Loucy (cell line): ENCODE results near the gene IQCE.

Experiments used
- H2AFZ ChIP-seq: fragments of 200-600 bp; sonication (generic); 2 replicates; pipeline ENCODE4 v1.6.0; 2016; ENCODE audit warnings: antibody characterized with exemption, mild to moderate bottlenecking, low read length, moderate library complexity
- H3F3A ChIP-seq: fragments of 200-600 bp; 2 replicates; pipeline ENCODE4 v1.6.0; 2016; ENCODE audit warnings: antibody characterized with exemption, low read depth, mild to moderate bottlenecking
- H3K27me3 ChIP-seq: fragments of 200-600 bp; sonication (generic); 2 replicates; pipeline ENCODE4 v1.6.1; 2014; ENCODE audit warnings: low read length, mild to moderate bottlenecking; ENCODE audit not compliant: insufficient read depth, poor library complexity, severe bottlenecking
- H3K36me3 ChIP-seq: fragments of 200-600 bp; sonication (generic); 2 replicates; pipeline ENCODE4 v1.6.1; 2016; ENCODE audit warnings: low read length; ENCODE audit not compliant: insufficient read depth
- H3K4me1 ChIP-seq: fragments of 200-600 bp; sonication (generic); 2 replicates; pipeline ENCODE4 v1.5.1; 2014; ENCODE audit warnings: low read length, mild to moderate bottlenecking; ENCODE audit not compliant: insufficient read depth, poor library complexity, severe bottlenecking
- H3K4me2 ChIP-seq: fragments of 200-600 bp; sonication (generic); 2 replicates; pipeline ENCODE4 v1.6.0; 2014; ENCODE audit warnings: antibody characterized with exemption, low read length, low read depth, mild to moderate bottlenecking; ENCODE audit not compliant: poor library complexity, severe bottlenecking
- H3K4me3 ChIP-seq: fragments of 200-600 bp; sonication (generic); 2 replicates; pipeline ENCODE4 v1.5.1; 2014; ENCODE audit warnings: low read length, mild to moderate bottlenecking, mixed read lengths; ENCODE audit not compliant: poor library complexity, severe bottlenecking
- H3K79me2 ChIP-seq: fragments of 200-600 bp; sonication (generic); 2 replicates; pipeline ENCODE4 v1.6.1; 2014; ENCODE audit warnings: low read length; ENCODE audit not compliant: insufficient read depth
- H3K9ac ChIP-seq: fragments of 200-600 bp; sonication (generic); 2 replicates; pipeline ENCODE4 v1.6.0; 2014; ENCODE audit warnings: mild to moderate bottlenecking, low read depth, low read length, moderate library complexity; ENCODE audit not compliant: poor library complexity, severe bottlenecking
- H3K9me2 ChIP-seq: fragments of 200-600 bp; sonication (generic); replicated peaks from 2 replicates; pipeline ENCODE4 v1.6.1; 2016; ENCODE audit warnings: low read depth, low read length, mixed read lengths
- H3K9me3 ChIP-seq: fragments of 200-600 bp; sonication (generic); 2 replicates; pipeline ENCODE4 v1.6.1; 2014; ENCODE audit warnings: mild to moderate bottlenecking, antibody characterized with exemption, low read length, low read depth; ENCODE audit not compliant: insufficient read depth
- H4K20me1 ChIP-seq: fragments of 200-600 bp; sonication (generic); 2 replicates; pipeline ENCODE4 v1.6.0; 2014; ENCODE audit warnings: antibody characterized with exemption, low read length, mild to moderate bottlenecking; ENCODE audit not compliant: insufficient read depth, poor library complexity, severe bottlenecking
- CTCF ChIP-seq: fragments of 200-600 bp; sonication (generic); conservative IDR thresholded peaks from 2 replicates; pipeline ENCODE4 v1.5.1; 2014; ENCODE audit warnings: mild to moderate bottlenecking, antibody characterized with exemption, low read length
- EZH2phosphoT487 ChIP-seq: fragments of 200-600 bp; IDR thresholded peaks from 2 replicates; pipeline ENCODE4 v1.6.1; 2018; ENCODE audit warnings: antibody characterized with exemption, mild to moderate bottlenecking, moderate library complexity, borderline replicate concordance

Gene IQCE

DNA sequence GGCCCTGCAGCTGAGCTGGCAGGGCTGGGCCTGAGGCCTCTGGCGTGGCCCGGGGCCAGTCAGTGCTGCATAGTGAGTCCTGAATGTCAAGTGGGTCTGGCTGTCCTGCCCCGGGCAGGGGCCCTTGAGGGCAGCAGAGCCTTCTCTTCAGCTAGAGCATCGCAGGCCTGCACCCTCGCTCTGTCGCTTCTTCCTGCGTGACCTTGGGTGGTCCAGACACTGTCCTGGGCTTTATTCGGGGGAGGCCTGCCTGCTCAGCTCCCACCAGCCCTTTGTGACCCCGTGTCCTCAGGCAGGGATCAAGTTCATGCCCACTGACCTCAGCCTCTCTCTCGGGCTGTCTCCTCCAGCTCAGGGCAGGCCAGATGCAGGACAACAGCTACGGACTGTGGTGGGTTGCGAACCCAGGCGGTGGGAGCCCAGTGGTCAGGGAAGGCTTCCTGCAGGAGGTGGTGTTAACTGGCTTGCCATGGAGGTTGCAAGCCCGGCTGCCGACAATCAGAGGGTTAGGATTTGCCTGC lies 76.4 kb downstream of the IQCE start:
- H3K4me1 ChIP-seq: peaks cover 30% of the 10 kb centered on the region

GRCh38 chr7:2635810-2636701 lies 77.3 kb downstream of the IQCE start:
- Histone ChIP-seq H3F3A (no peaks in the 10 kb centered on the region), H3K4me3 (peak overlapping the region; percentile 90), H3K9ac (no peak overlapping the region), H3K36me3 (no peaks in the 10 kb centered on the region), H3K79me2 (peaks cover 91% of the 10 kb centered on the region), H3K9me2 (no peaks in the 10 kb centered on the region), H3K9me3 (no peaks in the 10 kb centered on the region), H3K27me3 (no peaks in the 10 kb centered on the region), H4K20me1 (peaks cover 85% of the 10 kb centered on the region), H3K4me2 (peak overlapping the region; percentile 86), H3K4me1 (peaks cover 29% of the 10 kb centered on the region), H2AFZ (no peak overlapping the region)
- TF ChIP-seq EZH2phosphoT487: no peak
- no peak for TF ChIP-seq CTCF

More for the DNA sequence above, 76.4 kb downstream of the IQCE start:
- TF ChIP-seq EZH2phosphoT487 (no peak), CTCF (no peak)
- H3K79me2 ChIP-seq: peaks cover 83% of the 10 kb centered on the region
- H3K9me2 ChIP-seq: no peaks in the 10 kb centered on the region
- H3K27me3 ChIP-seq: no peaks in the 10 kb centered on the region
- H3F3A ChIP-seq: no peaks in the 10 kb centered on the region
- H3K36me3 ChIP-seq: no peaks in the 10 kb centered on the region
- peak overlapping the region; percentile 90 for H3K4me3 ChIP-seq
- no peaks in the 10 kb centered on the region for H3K9me3 ChIP-seq
- peaks cover 80% of the 10 kb centered on the region for H4K20me1 ChIP-seq
- no peak overlapping the region for H2AFZ ChIP-seq
- peak overlapping the region; percentile 86 for H3K4me2 ChIP-seq
- no peak overlapping the region for H3K9ac ChIP-seq

GRCh38 chr7:2637066-2637471 lies 78.3 kb downstream of the IQCE start:
- Histone ChIP-seq H3K4me2 (peak overlapping the region; percentile 86), H3K4me1 (peaks cover 27% of the 10 kb centered on the region), H2AFZ (no peak overlapping the region), H3K9me2 (no peaks in the 10 kb centered on the region), H3K9ac (no peak overlapping the region), H3K79me2 (peaks cover 97% of the 10 kb centered on the region), H3F3A (no peaks in the 10 kb centered on the region), H3K4me3 (no peak overlapping the region), H4K20me1 (peaks cover 85% of the 10 kb centered on the region), H3K27me3 (no peaks in the 10 kb centered on the region), H3K36me3 (no peaks in the 10 kb centered on the region), H3K9me3 (no peaks in the 10 kb centered on the region)
- TF ChIP-seq CTCF (no peak), EZH2phosphoT487 (no peak)
